HFFc6 (cell line): ENCODE measurements around the gene ZNF33A. TPM values are rescaled to one million over a fixed set of nuclear protein-coding genes. Genes with fewer than 3 reads are reported as not detected.
"Not testable (repeated sequence)": the region's sequence is repeated elsewhere in the genome, so short reads cannot be mapped to it uniquely, and the experiment has no call there.

Experiments
- DNase-seq: peaks from one replicate; pipeline ENCODE4 v3.0.0-alpha.2; 2018
- H3K27ac Mint-ChIP-seq: 2 replicates; pipeline ENCODE4 v1.8.0; 2020; ENCODE audit warnings: mild to moderate bottlenecking, mixed read lengths
- H3K27me3 Mint-ChIP-seq: 2 replicates; pipeline ENCODE4 v1.8.0; 2021; ENCODE audit warnings: mild to moderate bottlenecking, moderate library complexity, mixed read lengths; ENCODE audit not compliant: insufficient read depth
- H3K36me3 Mint-ChIP-seq: 2 replicates; pipeline ENCODE4 v1.8.0; 2021; ENCODE audit warnings: low read depth, mixed read lengths
- H3K4me1 Mint-ChIP-seq: 2 replicates; pipeline ENCODE4 v1.8.0; 2020; ENCODE audit warnings: low read depth, mixed read lengths
- H3K4me3 Mint-ChIP-seq: 2 replicates; pipeline ENCODE4 v1.8.0; 2020; ENCODE audit warnings: mild to moderate bottlenecking, moderate library complexity, mixed read lengths
- H3K9me3 Mint-ChIP-seq: 2 replicates; pipeline ENCODE4 v1.8.0; 2020; ENCODE audit warnings: mild to moderate bottlenecking, mixed read lengths
- CTCF ChIP-seq: fragments of 200-600 bp; sonication (generic); IDR thresholded peaks from 2 replicates; pipeline ENCODE4 v1.5.0; 2021; ENCODE audit warnings: antibody characterized with exemption, mild to moderate bottlenecking
- total RNA-seq, 6 experiments: library from RNA; stranded (reverse); fragmentation: NEBNext Ultra II Directional; extraction: Animal tissue kit (Norgen Biotek cat#: 25700); gene quantifications; 2 replicates in 1 of 6; 3 replicates in 5 of 6; pipeline ENCODE4 v1.2.3, GENCODE V29; 2021

Gene ZNF33A
- total RNA-seq, 6 experiments from 2014 or later = 9.5 to 12.7 (median 10.2) TPM

GRCh38 chr10:37976880-37977203 lies 33.6 kb upstream of the ZNF33A start:
- H3K27ac Mint-ChIP-seq = peak overlapping the region; percentile 96

GRCh38 chr10:37991655-37992054 lies 18.8 kb upstream of the ZNF33A start:
- H3K4me3 Mint-ChIP-seq = no peak overlapping the region
- H3K9me3 Mint-ChIP-seq = no peaks in the 10 kb centered on the region
- H3K27me3 Mint-ChIP-seq = no peaks in the 10 kb centered on the region; the same call in 1 of the 2 replicates
- TF ChIP-seq CTCF = no peak
- H3K4me1 Mint-ChIP-seq = no peaks in the 10 kb centered on the region
- no peaks in the 10 kb centered on the region for H3K36me3 Mint-ChIP-seq
- DNase-seq = no peak
- no peak overlapping the region for H3K27ac Mint-ChIP-seq

More at GRCh38 chr10:37976880-37977203, 33.6 kb upstream of the ZNF33A start:
- no peak for TF ChIP-seq CTCF
- peaks cover 26% of the 10 kb centered on the region for H3K4me1 Mint-ChIP-seq
- no peaks in the 10 kb centered on the region for H3K9me3 Mint-ChIP-seq
- peak overlapping the region; percentile 92 for H3K4me3 Mint-ChIP-seq
- no peaks in the 10 kb centered on the region; the same call in 1 of the 2 replicates for H3K27me3 Mint-ChIP-seq
- H3K36me3 Mint-ChIP-seq = peaks cover 8% of the 10 kb centered on the region; the same call in 1 of the 2 replicates
- DNase-seq = no peak

- no peak overlapping the region for H3K4me3 Mint-ChIP-seq
- H3K36me3 Mint-ChIP-seq = no peaks in the 10 kb centered on the region
- DNase-seq = no peak
- H3K4me1 Mint-ChIP-seq = no peaks in the 10 kb centered on the region
- H3K27ac Mint-ChIP-seq = no peak overlapping the region
- H3K9me3 Mint-ChIP-seq = no peaks in the 10 kb centered on the region
- TF ChIP-seq CTCF = peak; percentile 41; the same call in 1 of the 2 replicates
- no peaks in the 10 kb centered on the region; the same call in 1 of the 2 replicates for H3K27me3 Mint-ChIP-seq
These were observed 18.4 kb upstream of the ZNF33A start for GRCh38 chr10:37992083-37992482.

- H3K4me3 Mint-ChIP-seq, H3K9me3 Mint-ChIP-seq, H3K27ac Mint-ChIP-seq, H3K36me3 Mint-ChIP-seq, DNase-seq, H3K4me1 Mint-ChIP-seq, H3K27me3 Mint-ChIP-seq: not testable (repeated sequence)
These were observed 11.6 kb upstream of the ZNF33A start for GRCh38 chr10:37998920-37999319.

GRCh38 chr10:38000474-38000873 lies 10.0 kb upstream of the ZNF33A start:
- not testable (repeated sequence) for H3K27ac Mint-ChIP-seq, DNase-seq

GRCh38 chr10:38003026-38003425 lies 7.4 kb upstream of the ZNF33A start:
- Mint-ChIP-seq H3K9me3 (no peaks in the 10 kb centered on the region), H3K4me3 (no peak overlapping the region), H3K4me1 (no peaks in the 10 kb centered on the region), H3K27me3 (peaks cover 3% of the 10 kb centered on the region; the same call in 1 of the 2 replicates), H3K27ac (no peak overlapping the region), H3K36me3 (no peaks in the 10 kb centered on the region)
- no peak for DNase-seq
- no peak for TF ChIP-seq CTCF

More at GRCh38 chr10:38000474-38000873, 10.0 kb upstream of the ZNF33A start:
- H3K36me3 Mint-ChIP-seq, H3K4me3 Mint-ChIP-seq, H3K4me1 Mint-ChIP-seq, H3K27me3 Mint-ChIP-seq, H3K9me3 Mint-ChIP-seq: not testable (repeated sequence)

- Mint-ChIP-seq H3K4me3 (no peak overlapping the region), H3K4me1 (no peaks in the 10 kb centered on the region), H3K36me3 (no peaks in the 10 kb centered on the region), H3K9me3 (no peaks in the 10 kb centered on the region), H3K27ac (no peak overlapping the region), H3K27me3 (peaks cover 3% of the 10 kb centered on the region; the same call in 1 of the 2 replicates)
- DNase-seq = no peak
- no peak for TF ChIP-seq CTCF
These were observed 6.9 kb upstream of the ZNF33A start for GRCh38 chr10:38003588-38003987.
